Small intestine (tissue), 7 donors: Measurements from ENCODE around the gene PPP2R2B. TPM values are rescaled to one million over a fixed set of nuclear protein-coding genes. Genes with fewer than 3 reads are reported as not detected.

Source experiments
- DNase-seq, 2 donors: peaks; one replicate each; pipeline versions ENCODE4 v3.0.0 to v3.0.0-alpha.2; 2013
- FAIRE-seq: peaks from 2 replicates; lab custom pipeline; 2012; peaks lifted over from hg19 to GRCh38; lab: Jason Lieb, UNC
- H3K27ac ChIP-seq, 3 donors: one replicate each; pipeline ENCODE4 v1.5.1; 2013; ENCODE audit warnings: low read length in 2 of 3, mild to moderate bottlenecking in 2 of 3, control low read depth in 1 of 3, inconsistent platforms in 1 of 3, low read depth in 1 of 3, moderate library complexity in 1 of 3
- H3K27me3 ChIP-seq, 3 donors: one replicate each; pipeline ENCODE4 v1.6.1; 2013; ENCODE audit warnings: low read length in 3 of 3, inconsistent platforms in 1 of 3; ENCODE audit not compliant: control insufficient read depth in 3 of 3, insufficient read depth in 3 of 3
- H3K36me3 ChIP-seq, 3 donors: one replicate each; pipeline ENCODE4 v1.6.1; 2013; ENCODE audit warnings: low read length in 3 of 3, inconsistent platforms in 1 of 3, low read depth in 1 of 3, mild to moderate bottlenecking in 1 of 3, moderate library complexity in 1 of 3; ENCODE audit not compliant: control insufficient read depth in 3 of 3, insufficient read depth in 2 of 3
- H3K4me1 ChIP-seq, 3 donors: one replicate each; pipeline ENCODE4 v1.6.1; 2013; ENCODE audit warnings: low read length in 2 of 3, inconsistent platforms in 1 of 3, low read depth in 1 of 3, mild to moderate bottlenecking in 1 of 3, moderate library complexity in 1 of 3; ENCODE audit not compliant: control insufficient read depth in 3 of 3, insufficient read depth in 2 of 3
- H3K4me3 ChIP-seq, 3 donors: one replicate each; pipeline ENCODE4 v1.5.1; 2013; ENCODE audit warnings: low read length in 3 of 3, control low read depth in 1 of 3, inconsistent platforms in 1 of 3, low read depth in 1 of 3, mild to moderate bottlenecking in 1 of 3, moderate library complexity in 1 of 3
- H3K9me3 ChIP-seq, 2 donors: one replicate each; pipeline ENCODE4 v1.6.1; 2013; ENCODE audit warnings: low read depth in 1 of 2, low read length in 1 of 2; ENCODE audit not compliant: control insufficient read depth in 2 of 2, insufficient read depth in 1 of 2
- WGBS, 3 donors: extraction: QIAGEN DNeasy Blood & Tissue Kit; methylation state at CpG; one replicate each; pipeline ENCODE4 v1.1.7; 2013; 5-methylcytosine and 5-hydroxymethylcytosine counted together
- polyA plus RNA-seq, 4 donors: library from polyadenylated mRNA; stranded (reverse) in 3 of 4; unstranded in 1 of 4; fragments of 200-250 nt in 3 of 4; fragments of 120-200 nt in 1 of 4; gene quantifications; one replicate each; pipeline versions ENCODE4 v1.2.1 to v1.2.3, GENCODE V29; 2013
- donor health status: healthy with polysubstance abuse.
- donor health status: control.
- donor health status: control.
- donor health status: Bipolar disorder and iron deficiency.
- donor health status: healthy.

PPP2R2B gene
- polyA plus RNA-seq, 4 donors, result 0.22 to 3.8 (median 1.6) TPM

- Histone ChIP-seq H3K27me3 (no peaks in the 10 kb centered on the region), H3K4me3 (no peak overlapping the region), H3K36me3 (no peaks in the 10 kb centered on the region), H3K27ac (no peak overlapping the region), H3K4me1 (no peaks in the 10 kb centered on the region), H3K9me3 (no peaks in the 10 kb centered on the region)
- 80 to 82% (median 81%) methylated on average over 2 of the region's 2 CpGs for WGBS, 3 donors
- no peak for FAIRE-seq
- DNase-seq, result no peak
Measured at GRCh38 chr5:146584750-146585149, 293.8 kb downstream of the PPP2R2B start.

- H3K36me3 ChIP-seq, result no peaks in the 10 kb centered on the region
- no peaks in the 10 kb centered on the region for H3K9me3 ChIP-seq
- H3K4me3 ChIP-seq, result no peak overlapping the region
- no peaks in the 10 kb centered on the region for H3K27me3 ChIP-seq
- FAIRE-seq (no peak), DNase-seq (no peak)
- H3K4me1 ChIP-seq, result no peaks in the 10 kb centered on the region
- no peak overlapping the region for H3K27ac ChIP-seq
Measured at GRCh38 chr5:146582051-146582596, 296.4 kb downstream of the PPP2R2B start.

- DNase-seq (no peak), FAIRE-seq (no peak)
- Histone ChIP-seq H3K4me3 (no peak overlapping the region), H3K4me1 (no peaks in the 10 kb centered on the region), H3K27ac (no peak overlapping the region), H3K27me3 (no peaks in the 10 kb centered on the region), H3K36me3 (no peaks in the 10 kb centered on the region), H3K9me3 (peaks cover 0 to 7% of the 10 kb centered on the region in 2 donors)
- whole genome bisulfite sequencing, 3 donors, result 29 to 64% (median 44%) methylated on average over 3 of the region's 3 CpGs
Measured at GRCh38 chr5:146580237-146580636, 298.3 kb downstream of the PPP2R2B start.

- Histone ChIP-seq H3K27ac (no peak overlapping the region), H3K4me1 (no peaks in the 10 kb centered on the region), H3K4me3 (no peak overlapping the region), H3K27me3 (no peaks in the 10 kb centered on the region), H3K9me3 (peaks cover 0 to 12% of the 10 kb centered on the region in 2 donors), H3K36me3 (no peaks in the 10 kb centered on the region)
- FAIRE-seq, result no peak
- WGBS, 3 donors, result 53 to 76% (median 68%) methylated on average over 1 of the region's 1 CpG
- DNase-seq, result no peak
Measured at GRCh38 chr5:146574713-146575112, 303.8 kb downstream of the PPP2R2B start.

- H3K4me1 ChIP-seq, result no peaks in the 10 kb centered on the region
- no peak overlapping the region for H3K27ac ChIP-seq
- H3K9me3 ChIP-seq, result no peaks in the 10 kb centered on the region
- FAIRE-seq (no peak), DNase-seq (no peak)
- H3K27me3 ChIP-seq, result no peaks in the 10 kb centered on the region
- H3K4me3 ChIP-seq, result no peak overlapping the region
- WGBS, 3 donors, result 82 to 84% (median 82%) methylated on average over 2 of the region's 2 CpGs
- H3K36me3 ChIP-seq, result no peaks in the 10 kb centered on the region
Measured at GRCh38 chr5:146568161-146568560, 310.4 kb downstream of the PPP2R2B start.

- FAIRE-seq (no peak), DNase-seq (peak; percentile 38 to 45)
- no peaks in the 10 kb centered on the region for H3K36me3 ChIP-seq
- WGBS, 3 donors, result 19 to 28% (median 23%) methylated on average over 7 of the region's 7 CpGs
- H3K4me3 ChIP-seq, result no peak overlapping the region
- H3K27ac ChIP-seq, result no peak overlapping the region
- H3K4me1 ChIP-seq, result no peaks in the 10 kb centered on the region
- no peaks in the 10 kb centered on the region for H3K27me3 ChIP-seq
- no peaks in the 10 kb centered on the region for H3K9me3 ChIP-seq
Measured at GRCh38 chr5:146565764-146566367, 312.7 kb downstream of the PPP2R2B start.

- WGBS, 3 donors, result 50 to 65% (median 55%) methylated on average over 2 of the region's 2 CpGs
- Histone ChIP-seq H3K4me3 (no peak overlapping the region), H3K9me3 (no peaks in the 10 kb centered on the region), H3K4me1 (no peaks in the 10 kb centered on the region), H3K36me3 (no peaks in the 10 kb centered on the region), H3K27ac (no peak overlapping the region), H3K27me3 (no peaks in the 10 kb centered on the region)
- no peak for DNase-seq
- no peak for FAIRE-seq
Measured at GRCh38 chr5:146564007-146564762, 314.4 kb downstream of the PPP2R2B start.

GRCh38 chr5:146562461-146562860 lies 316.1 kb downstream of the PPP2R2B start:
- DNase-seq, result no peak
- FAIRE-seq, result no peak
- no peak overlapping the region for H3K27ac ChIP-seq
- H3K4me1 ChIP-seq, result no peaks in the 10 kb centered on the region
- H3K4me3 ChIP-seq, result no peak overlapping the region
- WGBS, 3 donors, result 92 to 96% (median 96%) methylated on average over 4 of the region's 4 CpGs
- H3K9me3 ChIP-seq, result no peaks in the 10 kb centered on the region
- H3K36me3 ChIP-seq, result no peaks in the 10 kb centered on the region
- no peaks in the 10 kb centered on the region for H3K27me3 ChIP-seq
